GM21390 (cell line): ENCODE results near the gene NBPF9.
"Not testable (repeated sequence)": the region's sequence is repeated elsewhere in the genome, so short reads cannot be mapped to it uniquely, and the experiment has no call there.

Source experiments
- ATAC-seq: cut with Tn5 transposase; IDR thresholded peaks from one replicate; pipeline ENCODE4 v1.9.1; 2021; ENCODE audit not compliant: unreplicated experiment

Gene NBPF9

DNA sequence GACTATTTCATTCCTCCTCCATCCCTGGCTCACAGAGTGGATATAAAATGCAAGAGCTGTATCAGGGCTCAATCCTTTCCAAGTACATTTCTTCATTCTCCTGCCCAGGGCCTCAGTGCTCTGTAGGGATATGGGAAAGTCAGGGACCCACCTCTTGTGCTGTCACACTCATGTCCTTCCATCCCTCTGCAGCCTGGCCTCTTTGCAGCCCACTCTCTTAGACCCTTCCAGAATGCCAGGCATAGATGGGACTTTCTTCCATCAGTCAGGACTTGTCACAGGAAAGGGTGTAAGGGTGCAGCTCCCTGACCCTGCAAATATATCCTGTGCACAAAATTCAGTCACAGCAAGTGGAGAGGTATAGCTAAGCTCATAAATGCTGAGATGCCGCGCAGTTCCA lies 86.7 kb downstream of the NBPF9 start:
- not testable (repeated sequence) for ATAC-seq

DNA sequence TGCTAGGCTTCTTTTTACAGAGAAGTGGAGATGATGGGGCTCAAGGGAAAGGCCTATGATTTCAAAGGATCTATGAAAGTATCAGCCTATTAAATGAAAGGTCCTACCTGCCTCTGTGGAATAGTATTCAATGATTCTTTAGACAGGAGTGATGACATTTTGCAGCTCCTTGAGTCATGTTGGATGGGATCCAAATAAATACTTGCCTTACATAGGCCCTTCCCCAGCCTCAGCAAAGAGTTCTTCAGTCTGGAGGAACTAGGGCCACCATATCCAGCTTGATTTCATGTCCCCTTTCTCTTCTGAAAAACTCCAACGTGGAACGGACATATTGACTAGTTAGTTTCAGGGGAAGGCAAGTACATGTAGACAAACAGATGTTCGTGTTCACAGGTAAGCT lies 87.8 kb downstream of the NBPF9 start:
- ATAC-seq, result not testable (repeated sequence)

- ATAC-seq, result not testable (repeated sequence)
Measured at GRCh38 chr1:149013513-149013912, 89.8 kb downstream of the NBPF9 start.

GRCh38 chr1:149012599-149012998 lies 90.8 kb downstream of the NBPF9 start:
- not testable (repeated sequence) for ATAC-seq

DNA sequence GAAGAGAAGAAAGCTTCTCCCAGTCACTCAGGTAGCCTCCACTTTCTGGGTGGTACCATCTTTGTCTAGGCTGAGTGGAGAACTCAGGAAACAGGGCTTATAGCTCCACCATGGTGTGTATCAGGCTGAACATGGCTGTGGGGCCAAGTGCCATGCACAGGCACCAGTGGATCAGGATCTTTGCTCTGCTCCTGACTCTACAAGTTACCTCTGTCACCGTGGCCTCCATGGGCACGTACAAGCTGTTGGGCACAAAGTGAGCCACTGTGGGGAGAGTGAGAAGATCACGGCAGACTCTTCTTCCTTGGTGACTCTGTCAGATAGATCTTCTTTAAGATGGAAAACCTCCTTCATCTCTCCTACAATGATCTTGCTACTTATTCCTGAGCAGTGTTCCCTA lies 93.6 kb downstream of the NBPF9 start:
- ATAC-seq, result not testable (repeated sequence)

- ATAC-seq, result not testable (repeated sequence)
Measured at GRCh38 chr1:149008769-149009168, 94.6 kb downstream of the NBPF9 start.

DNA sequence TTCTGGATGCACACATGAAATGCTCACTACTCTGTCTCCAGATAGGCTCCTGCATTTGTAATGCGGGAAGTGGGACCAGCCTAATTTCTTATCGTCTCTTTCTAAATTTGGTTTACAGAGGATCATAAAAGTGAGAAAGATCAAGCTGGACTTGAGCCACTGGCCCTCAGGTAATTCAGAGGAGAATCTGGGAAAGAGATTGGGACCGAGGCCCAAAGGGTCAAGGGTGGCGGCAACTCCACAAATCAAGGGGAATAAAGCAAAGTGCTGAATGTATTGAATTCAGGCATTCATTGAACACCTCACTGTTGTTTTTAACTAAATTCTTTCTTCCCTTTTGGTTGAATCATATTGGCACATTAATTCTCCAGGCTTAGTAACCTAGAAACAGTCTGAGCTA lies 95.0 kb downstream of the NBPF9 start:
- not testable (repeated sequence) for ATAC-seq
